Measurements from ENCODE around the gene DOCK1. TPM values are rescaled to one million over a fixed set of nuclear protein-coding genes. Genes with fewer than 3 reads are reported as not detected.

The DOCK1 gene
- total RNA-seq, 2 experiments from 2014 or later = 0.14 to 0.18 TPM

- intact Hi-C loops (cut with micrococcal nuclease) = no loop called here
- Mint-ChIP-seq H3K4me3 (no peak overlapping the region), H3K36me3 (ENCODE audit: low read depth) (no peaks in the 10 kb centered on the region), H3K9me3 (no peaks in the 10 kb centered on the region), H3K4me1 (ENCODE audit: low read depth) (no peaks in the 10 kb centered on the region), H3K27ac (no peak overlapping the region), H3K27me3 (no peaks in the 10 kb centered on the region)
- DNase-seq (no peak), ATAC-seq (no peak)
- no peak for TF ChIP-seq CTCF (IDR thresholded peaks at IDR 0.05)
- POLR2A ChIA-PET = no interaction called here
- CTCF ChIA-PET = no interaction called here
Measured at GRCh38 chr10:127424594-127425264, 519.5 kb downstream of the DOCK1 start.

GRCh38 chr10:127426746-127427145 lies 521.5 kb downstream of the DOCK1 start:
- Mint-ChIP-seq H3K4me3 (no peak overlapping the region), H3K27me3 (no peaks in the 10 kb centered on the region), H3K4me1 (ENCODE audit: low read depth) (no peaks in the 10 kb centered on the region), H3K9me3 (no peaks in the 10 kb centered on the region), H3K36me3 (ENCODE audit: low read depth) (no peaks in the 10 kb centered on the region), H3K27ac (no peak overlapping the region)
- CTCF ChIA-PET = no interaction called here
- intact Hi-C loops (cut with micrococcal nuclease) = no loop called here
- no peak for ATAC-seq
- no peak for DNase-seq
- POLR2A ChIA-PET = no interaction called here
- no peak for TF ChIP-seq CTCF (IDR thresholded peaks at IDR 0.05)

DNA sequence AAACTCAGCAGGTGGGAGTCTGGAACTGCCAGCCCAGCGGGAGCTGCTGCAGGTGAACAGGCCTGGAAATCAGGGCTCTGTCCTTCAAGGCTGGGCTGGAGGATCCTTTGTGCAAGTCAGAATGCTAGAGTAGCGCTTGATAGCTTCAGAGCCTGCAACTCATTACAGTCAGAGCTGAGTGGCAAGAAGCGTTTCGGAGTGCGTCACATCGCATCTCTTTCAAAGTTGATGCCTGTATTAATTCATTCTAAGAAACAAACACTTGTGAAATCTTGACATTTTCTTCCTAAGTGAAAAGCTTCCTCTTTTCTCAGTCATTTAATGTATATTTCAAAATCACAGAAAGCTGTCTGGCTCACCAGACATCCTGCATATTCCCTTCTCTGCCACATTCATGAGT lies 522.7 kb downstream of the DOCK1 start:
- intact Hi-C loops (cut with micrococcal nuclease) = no loop called here
- DNase-seq = no peak
- H3K27ac Mint-ChIP-seq = no peak overlapping the region
- ChIA-PET POLR2A (interaction anchor here (0.7 kb wide), 1 partner anchor 425 kb away, joined by 3 read pairs; no protein-coding TSS in a partner anchor), CTCF (no interaction called here)
- H3K4me1 Mint-ChIP-seq (ENCODE audit: low read depth) = no peaks in the 10 kb centered on the region
- TF ChIP-seq CTCF (IDR thresholded peaks at IDR 0.05) = no peak
- no peaks in the 10 kb centered on the region for H3K9me3 Mint-ChIP-seq
- ATAC-seq = no peak
- no peaks in the 10 kb centered on the region for H3K36me3 Mint-ChIP-seq (ENCODE audit: low read depth)
- H3K27me3 Mint-ChIP-seq = no peaks in the 10 kb centered on the region
- no peak overlapping the region for H3K4me3 Mint-ChIP-seq

GRCh38 chr10:127428385-127428980 lies 523.3 kb downstream of the DOCK1 start:
- CTCF ChIA-PET = no interaction called here
- Mint-ChIP-seq H3K27ac (no peak overlapping the region), H3K4me1 (ENCODE audit: low read depth) (no peaks in the 10 kb centered on the region), H3K9me3 (no peaks in the 10 kb centered on the region), H3K4me3 (no peak overlapping the region), H3K36me3 (ENCODE audit: low read depth) (no peaks in the 10 kb centered on the region), H3K27me3 (no peaks in the 10 kb centered on the region)
- no peak for ATAC-seq
- DNase-seq = no peak
- intact Hi-C loops (cut with micrococcal nuclease) = no loop called here
- POLR2A ChIA-PET = no interaction called here
- TF ChIP-seq CTCF (IDR thresholded peaks at IDR 0.05) = no peak

DNA sequence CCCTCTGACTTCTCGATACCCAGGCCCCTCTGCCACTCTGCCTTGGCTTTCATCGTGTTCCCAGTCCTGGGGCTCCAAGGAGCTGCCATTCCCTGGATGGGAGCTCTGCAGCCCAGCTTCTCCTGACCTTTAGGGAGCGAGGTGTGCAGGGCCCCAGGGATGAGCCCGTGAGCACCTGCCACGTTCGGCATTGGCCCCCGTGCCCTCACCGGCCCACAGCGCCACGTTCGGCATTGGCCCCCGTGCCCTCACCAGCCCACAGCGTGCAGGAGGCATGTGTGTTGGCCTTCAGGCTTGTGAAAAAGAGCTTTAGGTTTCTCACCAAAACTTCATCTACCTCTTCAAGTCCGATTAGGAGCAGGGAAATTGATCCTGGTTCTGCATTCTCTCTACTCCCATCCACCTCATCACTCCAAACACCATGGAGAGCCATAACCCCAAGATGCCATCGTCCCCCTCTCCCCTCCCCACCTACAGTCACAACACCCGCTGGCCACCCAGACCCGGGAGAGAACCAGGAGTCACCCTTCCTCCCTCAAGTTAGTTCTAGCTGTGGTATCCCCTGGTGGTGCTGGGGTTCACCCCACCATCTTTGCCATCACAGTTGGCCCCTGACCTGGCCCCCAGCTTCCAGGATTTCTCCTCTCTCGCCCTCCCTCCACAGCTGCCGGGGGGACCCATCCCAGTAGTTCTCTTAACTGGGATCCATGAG lies 524.5 kb downstream of the DOCK1 start:
- no peak for ATAC-seq
- CTCF ChIA-PET = no interaction called here
- intact Hi-C loops (cut with micrococcal nuclease) = no loop called here

More for the DNA sequence above, 524.5 kb downstream of the DOCK1 start:
- Mint-ChIP-seq H3K4me1 (ENCODE audit: low read depth) (no peaks in the 10 kb centered on the region), H3K27ac (no peak overlapping the region), H3K9me3 (no peaks in the 10 kb centered on the region), H3K27me3 (no peaks in the 10 kb centered on the region), H3K36me3 (ENCODE audit: low read depth) (no peaks in the 10 kb centered on the region), H3K4me3 (no peak overlapping the region)
- TF ChIP-seq CTCF (IDR thresholded peaks at IDR 0.05) = no peak
- no peak for DNase-seq
- POLR2A ChIA-PET = no interaction called here
